ENCODE measurements around the gene ANKFN1.

ANKFN1 gene

DNA sequence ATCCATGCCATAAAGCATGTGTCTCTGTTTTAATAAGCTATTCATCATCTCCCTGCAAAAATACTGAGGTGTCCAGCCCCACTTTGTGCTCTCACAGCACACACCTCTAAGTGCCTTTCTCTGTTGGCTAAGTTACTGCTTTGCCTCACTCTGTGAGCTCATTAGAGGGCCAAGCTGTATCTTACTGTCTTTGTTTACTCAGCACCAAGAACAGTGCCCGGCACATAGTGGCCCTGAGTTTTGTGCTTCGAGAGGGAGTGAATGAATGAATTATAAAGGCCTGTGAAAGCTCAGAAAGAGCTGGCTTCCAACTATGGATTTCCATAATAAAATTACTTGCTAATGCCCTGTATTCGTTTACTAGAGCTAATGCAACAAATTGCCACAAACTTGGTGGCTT lies 390.0 kb downstream of the ANKFN1 start:
- H3K4me3 ChIP-seq (ENCODE audit: low read length): no peak overlapping the region
- TF ChIP-seq, protein P1, sequence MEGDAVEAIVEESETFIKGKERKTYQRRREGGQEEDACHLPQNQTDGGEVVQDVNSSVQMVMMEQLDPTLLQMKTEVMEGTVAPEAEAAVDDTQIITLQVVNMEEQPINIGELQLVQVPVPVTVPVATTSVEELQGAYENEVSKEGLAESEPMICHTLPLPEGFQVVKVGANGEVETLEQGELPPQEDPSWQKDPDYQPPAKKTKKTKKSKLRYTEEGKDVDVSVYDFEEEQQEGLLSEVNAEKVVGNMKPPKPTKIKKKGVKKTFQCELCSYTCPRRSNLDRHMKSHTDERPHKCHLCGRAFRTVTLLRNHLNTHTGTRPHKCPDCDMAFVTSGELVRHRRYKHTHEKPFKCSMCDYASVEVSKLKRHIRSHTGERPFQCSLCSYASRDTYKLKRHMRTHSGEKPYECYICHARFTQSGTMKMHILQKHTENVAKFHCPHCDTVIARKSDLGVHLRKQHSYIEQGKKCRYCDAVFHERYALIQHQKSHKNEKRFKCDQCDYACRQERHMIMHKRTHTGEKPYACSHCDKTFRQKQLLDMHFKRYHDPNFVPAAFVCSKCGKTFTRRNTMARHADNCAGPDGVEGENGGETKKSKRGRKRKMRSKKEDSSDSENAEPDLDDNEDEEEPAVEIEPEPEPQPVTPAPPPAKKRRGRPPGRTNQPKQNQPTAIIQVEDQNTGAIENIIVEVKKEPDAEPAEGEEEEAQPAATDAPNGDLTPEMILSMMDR (conservative IDR thresholded peaks at IDR 0.05; ENCODE audit: low read length): no peak
- no peak for DNase-seq (ENCODE audit: low read depth)

DNA sequence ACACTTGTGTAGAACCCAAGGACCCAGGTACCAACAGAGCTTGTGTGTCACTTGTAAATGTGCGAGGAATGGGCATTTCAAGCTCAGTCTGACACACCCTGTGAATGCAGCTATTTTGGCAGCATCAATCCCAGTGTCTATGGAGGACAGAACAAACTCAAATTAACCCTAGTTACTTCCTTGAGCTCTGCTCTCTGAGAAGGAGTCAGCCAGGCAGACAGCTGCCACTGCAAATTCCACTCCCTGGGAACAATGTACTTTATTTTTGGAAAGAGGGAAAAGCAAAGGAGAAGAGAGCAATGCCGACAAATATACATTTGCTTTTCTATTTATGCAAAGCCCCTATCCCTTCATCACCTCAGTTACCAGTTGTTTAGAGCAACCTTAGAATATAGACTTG lies 391.8 kb downstream of the ANKFN1 start:
- TF ChIP-seq, protein P1 (conservative IDR thresholded peaks at IDR 0.05; ENCODE audit: low read length): no peak
- H3K4me3 ChIP-seq (ENCODE audit: low read length): no peak overlapping the region
- no peak for DNase-seq (ENCODE audit: low read depth)

GRCh38 chr17:56545930-56546329 lies 392.7 kb downstream of the ANKFN1 start:
- H3K4me3 ChIP-seq (ENCODE audit: low read length): no peak overlapping the region
- TF ChIP-seq, protein P1 (conservative IDR thresholded peaks at IDR 0.05; ENCODE audit: low read length): no peak
- no peak for DNase-seq (ENCODE audit: low read depth)

DNA sequence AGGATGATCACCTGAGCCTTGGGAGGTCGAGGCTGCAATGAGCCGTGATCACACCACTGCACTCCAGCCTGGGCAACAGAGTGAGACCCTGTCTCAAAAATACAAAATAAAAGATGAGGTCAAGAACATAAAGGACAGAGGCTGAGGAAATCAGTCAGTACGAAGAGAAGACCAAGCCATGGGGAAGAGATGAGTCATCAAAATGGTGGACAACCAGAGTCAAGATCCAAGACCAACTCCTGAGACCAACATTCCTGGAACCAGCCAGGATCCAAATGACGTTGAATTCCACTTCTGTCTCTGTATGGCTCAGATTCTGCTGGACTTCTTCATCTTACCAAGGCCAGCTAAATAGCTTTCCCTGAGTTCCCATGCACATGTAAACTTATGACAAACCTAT lies 395.4 kb downstream of the ANKFN1 start:
- no peak for DNase-seq (ENCODE audit: low read depth)
- TF ChIP-seq, protein P1 (conservative IDR thresholded peaks at IDR 0.05; ENCODE audit: low read length): no peak

GRCh38 chr17:56549501-56549900 lies 396.2 kb downstream of the ANKFN1 start:
- no peak overlapping the region for H3K4me3 ChIP-seq (ENCODE audit: low read length)
- no peak for DNase-seq (ENCODE audit: low read depth)
- TF ChIP-seq, protein P1 (conservative IDR thresholded peaks at IDR 0.05; ENCODE audit: low read length): no peak

More for the DNA sequence above, 395.4 kb downstream of the ANKFN1 start:
- no peak overlapping the region for H3K4me3 ChIP-seq (ENCODE audit: low read length)

DNA sequence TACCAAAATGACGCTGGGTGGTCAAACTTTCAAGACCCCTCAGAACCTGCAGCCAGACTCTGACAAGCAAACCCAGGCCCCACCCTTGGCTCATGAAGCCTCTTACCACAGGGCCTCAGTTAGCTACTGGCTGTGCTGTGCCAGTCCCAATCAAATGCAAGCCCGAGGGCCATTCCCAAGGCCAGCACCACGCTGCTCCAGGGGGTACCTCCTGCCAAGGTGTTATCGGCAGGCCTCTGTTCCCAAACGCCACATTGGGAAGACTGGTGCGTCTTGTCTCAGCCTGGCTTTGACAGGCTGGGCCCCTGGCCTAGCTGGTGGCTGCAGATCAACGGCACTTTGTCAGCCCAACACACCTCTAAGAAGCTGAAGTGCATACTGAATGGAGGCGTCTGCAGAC lies 404.4 kb downstream of the ANKFN1 start:
- no peak overlapping the region for H3K4me3 ChIP-seq (ENCODE audit: low read length)
- TF ChIP-seq, protein P1 (conservative IDR thresholded peaks at IDR 0.05; ENCODE audit: low read length): no peak
- DNase-seq (ENCODE audit: low read depth): no peak

DNA sequence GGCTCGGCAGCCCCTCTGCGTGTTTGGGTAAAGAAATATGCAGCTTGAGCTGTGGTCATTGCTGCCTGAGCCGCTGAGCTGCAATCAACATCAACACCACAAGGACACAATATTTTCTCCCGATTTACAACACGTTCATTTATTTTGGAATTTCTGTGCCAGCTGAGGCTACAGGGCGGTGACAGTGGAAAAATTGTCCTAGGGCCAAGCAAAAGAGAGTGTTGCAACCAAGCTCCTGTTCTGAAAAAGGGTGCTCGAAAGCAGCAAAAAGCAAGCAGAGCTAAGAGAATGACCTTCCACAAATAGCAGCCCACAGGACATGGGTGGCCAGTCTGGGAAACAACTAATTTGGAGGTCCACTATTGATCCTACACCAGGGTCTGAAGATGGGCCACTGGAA lies 404.8 kb downstream of the ANKFN1 start:
- DNase-seq (ENCODE audit: low read depth): no peak
- H3K4me3 ChIP-seq (ENCODE audit: low read length): no peak overlapping the region
- TF ChIP-seq, protein P1 (conservative IDR thresholded peaks at IDR 0.05; ENCODE audit: low read length): no peak
